ENCODE results near the gene PAMR1.

DNA sequence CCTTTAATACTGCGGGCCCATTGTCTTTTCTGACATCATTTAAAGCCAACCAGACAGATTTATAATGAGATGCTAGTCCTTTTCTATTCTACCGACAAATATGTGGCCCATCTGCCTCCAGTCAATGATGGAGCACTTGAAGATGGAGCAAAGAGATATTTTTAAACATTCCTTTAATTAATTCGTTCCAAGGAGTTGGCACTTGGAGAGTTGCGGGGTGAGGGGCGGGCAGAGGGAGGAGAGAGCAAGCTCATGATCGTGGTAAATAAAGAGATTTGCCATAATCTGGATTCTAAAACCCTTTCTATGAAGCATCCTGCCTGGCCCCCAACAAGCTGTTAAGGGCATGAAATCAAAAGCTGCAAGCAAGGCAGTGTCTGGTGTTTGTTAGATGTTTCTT lies 111.1 kb downstream of the PAMR1 start:
- TF ChIP-seq, protein P1, sequence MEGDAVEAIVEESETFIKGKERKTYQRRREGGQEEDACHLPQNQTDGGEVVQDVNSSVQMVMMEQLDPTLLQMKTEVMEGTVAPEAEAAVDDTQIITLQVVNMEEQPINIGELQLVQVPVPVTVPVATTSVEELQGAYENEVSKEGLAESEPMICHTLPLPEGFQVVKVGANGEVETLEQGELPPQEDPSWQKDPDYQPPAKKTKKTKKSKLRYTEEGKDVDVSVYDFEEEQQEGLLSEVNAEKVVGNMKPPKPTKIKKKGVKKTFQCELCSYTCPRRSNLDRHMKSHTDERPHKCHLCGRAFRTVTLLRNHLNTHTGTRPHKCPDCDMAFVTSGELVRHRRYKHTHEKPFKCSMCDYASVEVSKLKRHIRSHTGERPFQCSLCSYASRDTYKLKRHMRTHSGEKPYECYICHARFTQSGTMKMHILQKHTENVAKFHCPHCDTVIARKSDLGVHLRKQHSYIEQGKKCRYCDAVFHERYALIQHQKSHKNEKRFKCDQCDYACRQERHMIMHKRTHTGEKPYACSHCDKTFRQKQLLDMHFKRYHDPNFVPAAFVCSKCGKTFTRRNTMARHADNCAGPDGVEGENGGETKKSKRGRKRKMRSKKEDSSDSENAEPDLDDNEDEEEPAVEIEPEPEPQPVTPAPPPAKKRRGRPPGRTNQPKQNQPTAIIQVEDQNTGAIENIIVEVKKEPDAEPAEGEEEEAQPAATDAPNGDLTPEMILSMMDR (conservative IDR thresholded peaks at IDR 0.05; ENCODE audit: low read length): no peak
- TF ChIP-seq EZH2phosphoT487 (IDR thresholded peaks at IDR 0.05; ENCODE audit: borderline replicate concordance): no peak

All from Loucy (cell line).